Measurements from ENCODE around the gene LEP. TPM values are rescaled to one million over a fixed set of nuclear protein-coding genes. Genes with fewer than 3 reads are reported as not detected.

Gene LEP
- polyA plus RNA-seq, 2 of the 4 experiments (the other 2 are of a cell fraction): not detected

GRCh38 chr7:128244861-128245260 lies 3.8 kb downstream of the LEP start:
- H3K4me2 ChIP-seq: no peak overlapping the region
- no peak overlapping the region for H3K27ac ChIP-seq
- H3K9me3 ChIP-seq: no peaks in the 10 kb centered on the region; the same call in 2 of the 3 replicates
- 0 out of 3 replicates have a peak, but pooled peaks cover 4% of the 10 kb centered on the region for H3K4me1 ChIP-seq
- TF ChIP-seq ELK1 (IDR thresholded peaks at IDR 0.05; ENCODE audit: low read depth, low read length): no peak
- no peak for TF ChIP-seq ESRRA (IDR thresholded peaks at IDR 0.05; ENCODE audit: borderline replicate concordance, low read length)
- no peak for TF ChIP-seq MAFK (IDR thresholded peaks at IDR 0.05; ENCODE audit: partially characterized antibody)
- no peak for TF ChIP-seq PHF8 (IDR thresholded peaks at IDR 0.05; ENCODE audit: borderline replicate concordance, low read depth)
- no peak for TF ChIP-seq PBX3 (IDR thresholded peaks at IDR 0.05)
- no peak for TF ChIP-seq FOXS1 (CRISPR knock-in tag; IDR thresholded peaks at IDR 0.05)
- TF ChIP-seq GATA3 (IDR thresholded peaks at IDR 0.05; ENCODE audit: borderline replicate concordance): no peak
- no peak for TF ChIP-seq MAZ (IDR thresholded peaks at IDR 0.05; ENCODE audit: borderline replicate concordance, low read depth, low read length)
- no peak for TF ChIP-seq NFE2L2 (conservative IDR thresholded peaks at IDR 0.05; ENCODE audit: low read length)
- no peak for TF ChIP-seq HMGXB4 (CRISPR knock-in tag; IDR thresholded peaks at IDR 0.05; ENCODE audit: borderline replicate concordance)
- no peak for TF ChIP-seq EHF (CRISPR knock-in tag; IDR thresholded peaks at IDR 0.05)
- TF ChIP-seq NPAS2 (CRISPR knock-in tag; IDR thresholded peaks at IDR 0.05; ENCODE audit: borderline replicate concordance): no peak
- TF ChIP-seq ZC3H11A (IDR thresholded peaks at IDR 0.05): no peak
- TF ChIP-seq HOXB13 (CRISPR knock-in tag; IDR thresholded peaks at IDR 0.05; ENCODE audit: low read depth): no peak
- TF ChIP-seq MYC (IDR thresholded peaks at IDR 0.05; ENCODE audit: borderline replicate concordance, low read length): no peak
- TF ChIP-seq POLR2A (IDR thresholded peaks at IDR 0.05; ENCODE audit: low read length): no peak
- no peak for TF ChIP-seq RARB (CRISPR knock-in tag; IDR thresholded peaks at IDR 0.05)
- no peak for TF ChIP-seq RAD21 (conservative IDR thresholded peaks at IDR 0.05 in 1 of 2, IDR thresholded peaks at IDR 0.05 in 1 of 2)
- no peak for TF ChIP-seq JUN (IDR thresholded peaks at IDR 0.05)
- no peak for ATAC-seq
- FAIRE-seq: no peak
- ChIA-PET CTCF (interaction anchor here (0.6 to 1.6 kb wide), 3 partner anchors 9 to 124 kb away, joined by 3 to 4 read pairs (median 4); no protein-coding TSS in a partner anchor), POLR2A (no interaction called here)
- WGBS (ENCODE audit: missing lambda C conversion rate): 69% methylated on average over 3 of the region's 3 CpGs
- H3K4me3 ChIP-seq: no peak overlapping the region
- no peak for DNase-seq (ENCODE audit: low read depth in 1 of 2, low spot score in 1 of 2)

GRCh38 chr7:128247108-128247507 lies 6.0 kb downstream of the LEP start:
- WGBS (ENCODE audit: missing lambda C conversion rate): 96% methylated on average over 5 of the region's 5 CpGs

More at GRCh38 chr7:128247108-128247507, 6.0 kb downstream of the LEP start:
- DNase-seq (ENCODE audit: low read depth in 1 of 2, low spot score in 1 of 2): no peak
- TF ChIP-seq MAFK (IDR thresholded peaks at IDR 0.05; ENCODE audit: partially characterized antibody) (no peak), SREBF2 (IDR thresholded peaks at IDR 0.05) (no peak), HDAC2 (IDR thresholded peaks at IDR 0.05) (no peak), ATOH8 (CRISPR knock-in tag; IDR thresholded peaks at IDR 0.05; ENCODE audit: low read depth) (no peak), FOSL2 (IDR thresholded peaks at IDR 0.05) (no peak), FOSL2 (CRISPR knock-in tag; IDR thresholded peaks at IDR 0.05) (no peak), RAD21 (conservative IDR thresholded peaks at IDR 0.05 in 1 of 2, IDR thresholded peaks at IDR 0.05 in 1 of 2) (no peak), CHD2 (IDR thresholded peaks at IDR 0.05; ENCODE audit: low read length, partially characterized antibody) (no peak), TFCP2L1 (CRISPR knock-in tag; IDR thresholded peaks at IDR 0.05) (no peak), BCL3 (IDR thresholded peaks at IDR 0.05) (no peak), NPAS2 (CRISPR knock-in tag; IDR thresholded peaks at IDR 0.05; ENCODE audit: borderline replicate concordance) (no peak), JUN (IDR thresholded peaks at IDR 0.05) (no peak), HOXB5 (CRISPR knock-in tag; IDR thresholded peaks at IDR 0.05) (no peak)
- Histone ChIP-seq H3K9me3 (no peaks in the 10 kb centered on the region; the same call in 2 of the 3 replicates), H3K4me3 (no peak overlapping the region), H3K4me2 (no peak overlapping the region), H3K27ac (no peak overlapping the region), H3K4me1 (0 out of 3 replicates have a peak, but pooled peaks cover 4% of the 10 kb centered on the region)
- no peak for FAIRE-seq
- no peak; a peak in 2 of 6 replicates for ATAC-seq
- ChIA-PET CTCF (no interaction called here), POLR2A (no interaction called here)

Measured in A549 (cell line).